Iris pigment epithelial cell (primary cell): ENCODE data around the gene OCIAD2.
"Not testable (repeated sequence)": the region's sequence is repeated elsewhere in the genome, so short reads cannot be mapped to it uniquely, and the experiment has no call there.

Source experiments
- DNase-seq: peaks from one replicate; pipeline ENCODE4 v3.0.0-alpha.2; 2011; ENCODE audit warnings: low read depth

The OCIAD2 gene

DNA sequence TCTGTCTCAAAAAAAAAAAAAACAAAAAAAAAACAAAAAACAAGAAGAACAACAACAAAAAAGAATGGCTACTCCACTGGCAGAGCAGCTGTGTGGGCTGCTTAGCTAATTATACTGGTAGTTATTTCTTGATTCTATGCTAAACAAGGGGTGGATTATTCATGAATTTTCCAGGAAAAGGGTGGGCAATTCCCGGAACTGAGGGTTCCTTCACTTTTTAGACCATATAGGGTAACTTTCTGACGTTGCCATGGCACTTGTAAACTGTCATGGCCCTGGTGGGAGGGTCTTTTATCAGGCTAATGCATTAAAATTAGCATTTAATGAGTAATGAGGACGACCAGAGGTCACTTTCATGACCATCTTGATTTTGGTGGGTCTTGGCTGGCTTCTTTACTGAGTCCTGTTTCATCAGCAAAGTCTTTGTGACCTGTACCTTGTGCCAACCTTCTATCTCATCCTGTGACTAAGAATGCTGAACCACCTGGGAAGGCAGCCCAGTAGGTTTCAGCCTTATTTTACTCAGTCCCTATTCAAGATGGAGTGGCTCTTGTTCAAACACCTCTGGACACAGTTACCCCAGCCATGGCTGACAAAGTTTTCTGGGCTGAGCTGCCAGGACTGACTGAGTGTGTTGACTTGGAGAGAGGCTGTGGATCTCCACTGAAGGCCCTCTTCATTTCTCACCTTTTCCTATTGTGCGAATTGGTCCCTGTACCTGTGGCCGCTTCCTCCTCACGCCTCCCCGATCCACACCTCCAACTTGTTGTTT lies 1.3 kb upstream of the OCIAD2 start:
- DNase-seq = no peak

DNA sequence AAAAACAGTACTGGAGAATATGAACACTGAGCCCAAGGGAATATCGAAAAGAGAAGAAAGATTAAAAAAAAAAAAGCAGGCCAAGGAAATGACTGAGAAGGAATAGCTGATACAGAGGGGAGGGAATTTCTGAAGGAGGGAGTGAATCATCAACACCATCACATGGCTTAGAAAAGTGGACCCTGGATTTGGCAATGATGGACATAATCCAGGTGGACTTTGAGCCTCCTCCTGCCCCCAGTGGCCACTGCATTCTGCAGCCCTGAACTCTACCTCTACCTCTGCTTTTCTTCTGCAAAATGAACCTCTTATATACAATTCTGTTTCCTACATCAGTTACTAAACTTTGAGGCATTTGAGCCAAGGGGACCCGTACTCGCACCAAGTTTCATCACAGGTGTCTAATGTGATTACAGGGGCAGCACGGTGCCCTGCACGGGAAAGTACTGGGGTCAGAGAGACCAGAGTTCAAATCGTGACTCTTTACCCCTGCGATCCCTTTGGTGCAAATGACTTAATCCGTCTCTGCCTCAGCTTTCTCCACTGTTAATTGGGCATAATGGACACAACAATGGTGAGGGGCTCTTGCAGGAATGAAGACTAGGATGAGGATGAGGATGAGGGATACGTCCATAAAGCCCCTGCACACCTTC lies 1.1 kb downstream of the OCIAD2 start:
- DNase-seq = peak; percentile 74

DNA sequence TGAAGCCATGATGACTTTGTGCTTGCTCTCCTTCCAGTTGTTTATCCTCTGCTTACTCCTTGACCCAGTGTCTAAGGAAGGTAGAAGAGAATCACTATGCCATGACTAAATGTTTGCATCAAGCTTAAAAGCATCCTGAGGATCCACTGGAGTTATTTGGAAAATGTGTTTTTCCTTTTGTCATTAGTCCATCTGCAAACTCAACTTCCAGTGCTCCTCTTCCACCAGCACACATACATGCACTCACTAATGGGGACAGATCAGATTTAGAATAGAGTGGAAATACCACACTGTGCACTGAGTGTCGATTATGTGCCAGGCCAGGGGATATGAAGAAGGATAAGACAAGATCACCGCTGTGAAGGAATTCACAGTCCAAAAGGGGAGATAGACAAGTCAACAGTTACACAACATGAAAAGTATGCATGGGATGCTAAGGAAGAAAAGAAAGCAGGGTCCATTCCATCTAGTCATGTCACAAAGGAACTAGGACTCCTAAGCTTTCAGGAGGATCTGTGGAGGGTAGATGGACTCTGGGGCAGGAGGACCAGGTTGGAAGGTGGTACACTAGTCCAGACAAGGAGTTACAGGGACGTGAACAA lies 1.9 kb downstream of the OCIAD2 start:
- peak; percentile 45 for DNase-seq

DNA sequence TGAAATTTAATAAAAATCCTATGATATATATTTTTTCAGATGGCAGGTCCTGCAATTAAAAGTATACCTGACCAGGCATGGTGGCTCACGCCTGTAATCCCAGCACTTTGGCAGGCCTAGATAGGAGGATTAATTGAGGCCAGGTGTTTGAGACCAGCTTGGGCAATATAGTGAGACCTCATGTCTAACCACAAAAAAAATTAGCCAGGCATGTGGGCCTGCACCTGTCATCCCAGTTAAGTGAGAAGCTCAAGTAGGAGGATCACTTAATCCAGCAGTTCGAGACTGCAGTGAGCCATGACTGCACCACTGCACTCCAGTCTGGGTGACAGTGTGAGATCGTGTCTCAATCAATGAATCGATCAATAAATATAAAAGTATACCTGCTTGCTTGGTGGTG lies 2.5 kb downstream of the OCIAD2 start:
- DNase-seq = no peak

DNA sequence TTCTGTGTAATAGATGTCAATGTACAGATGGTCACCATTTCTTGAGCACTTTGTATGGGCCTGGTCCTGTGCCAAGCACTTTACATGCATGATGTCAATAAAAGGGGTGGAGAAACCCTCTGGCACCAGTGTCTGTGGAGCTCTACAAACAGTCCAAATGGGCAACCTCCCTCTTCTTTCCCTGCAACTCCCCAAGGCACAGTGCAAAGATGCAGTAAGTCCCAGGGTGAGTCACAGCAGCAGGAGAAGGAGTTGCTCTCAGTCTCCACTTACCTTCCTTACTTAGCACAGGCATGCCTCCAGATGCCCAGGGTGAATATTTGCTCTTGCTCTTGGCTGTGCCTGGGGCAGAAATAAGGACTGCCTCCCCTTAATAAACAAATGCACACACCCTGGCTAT lies 4.3 kb downstream of the OCIAD2 start:
- DNase-seq = peak; percentile 42

DNA sequence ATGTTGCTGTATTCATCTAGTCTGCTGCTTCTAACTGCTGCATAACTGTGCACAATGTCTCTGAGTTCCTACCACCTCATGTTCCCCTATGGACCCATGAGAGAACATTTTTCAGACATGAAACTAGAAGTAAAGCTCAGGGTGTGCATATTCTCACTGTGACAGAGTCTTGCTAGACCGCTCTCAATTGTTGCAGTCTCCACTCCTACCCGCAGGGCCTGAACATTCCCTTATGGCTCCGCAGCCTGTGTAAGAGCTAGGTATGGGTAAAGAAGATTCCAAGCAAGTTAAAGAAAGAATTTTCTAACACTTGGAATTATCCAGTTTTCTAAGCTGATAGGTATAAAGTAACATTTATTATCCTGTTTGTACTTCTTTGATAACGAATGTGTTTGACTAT lies 5.4 kb downstream of the OCIAD2 start:
- DNase-seq = no peak

DNA sequence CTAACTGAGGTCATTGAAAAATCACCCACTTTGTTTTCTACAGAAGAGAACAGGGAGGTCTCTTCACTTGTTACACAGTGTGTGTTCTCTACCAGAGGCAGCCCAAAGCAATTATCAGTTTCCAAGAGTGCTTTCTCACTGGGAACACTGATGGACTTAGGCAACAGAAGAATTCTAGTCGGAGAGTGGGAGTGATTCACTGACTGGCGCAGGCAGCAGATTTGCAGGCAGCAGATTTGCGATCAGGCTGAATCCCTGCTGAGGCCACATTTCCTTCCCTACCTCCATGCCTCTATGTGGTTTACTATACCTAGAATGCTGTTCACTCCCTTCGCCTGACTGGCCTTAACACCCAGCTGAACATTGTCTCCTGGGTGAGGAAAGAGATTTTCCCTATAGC lies 6.6 kb downstream of the OCIAD2 start:
- DNase-seq = peak; percentile 88

DNA sequence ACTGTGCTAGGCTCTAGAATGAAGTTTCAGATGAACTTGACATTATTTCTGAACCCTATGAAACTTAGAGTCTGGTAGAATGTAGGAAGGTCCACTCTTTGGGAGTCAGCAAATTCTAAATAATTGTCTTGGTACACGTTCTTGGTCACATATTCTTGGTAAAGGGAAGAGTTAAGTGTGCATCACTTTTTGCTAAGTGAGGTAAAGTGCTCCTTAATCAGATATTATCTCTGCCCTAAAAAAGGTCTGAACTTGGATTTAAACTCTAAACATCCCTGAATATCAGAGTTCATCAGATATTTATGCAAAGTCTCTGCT lies 7.2 kb downstream of the OCIAD2 start:
- DNase-seq = no peak

DNA sequence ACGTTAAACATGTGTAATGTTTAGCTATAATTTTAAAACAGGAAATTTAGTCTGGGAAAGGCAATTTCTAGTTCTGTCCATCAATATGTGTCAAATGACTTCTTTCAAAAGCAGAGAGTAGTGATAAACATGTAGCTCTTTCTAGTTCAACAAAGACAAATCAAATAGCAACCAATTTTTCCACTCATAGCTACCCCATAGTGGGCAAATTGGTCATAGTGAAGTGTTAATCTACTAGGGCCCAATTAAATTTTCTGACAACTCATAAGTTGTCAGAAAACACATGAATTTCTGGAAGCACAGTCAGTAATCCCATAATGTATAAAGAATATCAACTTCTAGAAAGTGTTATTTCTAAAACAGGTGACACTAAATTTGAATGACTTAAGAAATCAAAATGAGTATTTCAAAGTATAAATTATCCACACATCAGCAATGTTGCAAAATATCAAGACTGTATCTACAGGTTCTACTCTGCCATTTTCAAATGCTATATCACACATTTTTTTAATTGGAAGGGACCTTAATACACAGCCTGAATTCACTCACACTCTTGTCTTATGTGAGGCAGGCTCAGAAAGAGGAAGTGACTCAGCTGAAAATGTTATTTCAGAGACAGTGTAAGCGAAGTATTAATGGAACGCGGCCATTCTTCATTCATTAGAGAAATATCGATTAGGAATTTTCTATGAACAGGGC lies 7.7 kb downstream of the OCIAD2 start:
- DNase-seq = peak; percentile 72

DNA sequence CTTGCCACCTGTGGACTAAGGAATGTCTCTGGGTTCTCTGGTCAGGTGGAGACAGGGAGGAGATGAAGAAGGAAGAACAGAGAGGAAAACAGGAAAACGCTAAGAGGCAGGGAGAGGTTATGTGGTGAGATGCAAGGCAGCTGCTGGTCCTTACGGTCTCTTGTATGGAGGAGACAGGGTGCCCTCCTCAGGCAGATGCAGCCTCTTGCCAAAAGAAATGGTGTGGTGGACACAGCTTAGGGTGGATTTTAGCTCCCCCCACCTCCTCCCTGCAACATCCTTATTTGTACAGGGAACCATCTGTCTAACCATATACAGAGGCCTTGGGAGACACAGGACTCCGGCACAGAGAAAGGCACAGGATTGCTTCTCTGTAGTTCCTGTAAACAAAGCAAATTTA lies 9.7 kb downstream of the OCIAD2 start:
- DNase-seq = no peak

DNA sequence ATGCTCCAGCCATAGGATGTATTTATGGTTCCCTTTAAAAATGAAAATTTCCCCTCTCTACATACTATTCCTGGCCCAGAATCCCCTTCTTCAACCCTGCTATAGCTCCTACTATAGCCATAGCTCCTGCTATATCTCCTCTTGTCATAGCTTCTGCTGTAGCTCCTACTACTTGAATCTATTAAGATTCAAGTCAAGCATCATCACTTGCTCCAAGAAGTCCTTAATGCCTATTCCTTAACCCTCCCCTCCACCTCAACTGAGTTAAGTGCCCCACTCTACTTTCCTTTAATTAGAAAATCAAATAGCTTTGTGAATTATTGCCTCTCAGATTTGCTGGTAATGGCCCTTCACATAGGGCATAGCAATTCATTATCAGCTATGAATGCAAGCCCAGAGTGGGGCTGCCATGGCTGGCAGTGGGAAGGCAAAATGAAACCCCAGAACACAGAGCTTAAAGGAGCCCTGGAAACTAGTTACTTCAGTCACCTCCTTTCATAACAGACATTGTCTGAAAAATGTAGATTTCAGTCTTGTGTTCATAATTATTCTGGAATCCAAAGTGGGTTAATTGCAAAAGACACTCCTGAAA lies 15.4 kb downstream of the OCIAD2 start:
- DNase-seq = no peak

DNA sequence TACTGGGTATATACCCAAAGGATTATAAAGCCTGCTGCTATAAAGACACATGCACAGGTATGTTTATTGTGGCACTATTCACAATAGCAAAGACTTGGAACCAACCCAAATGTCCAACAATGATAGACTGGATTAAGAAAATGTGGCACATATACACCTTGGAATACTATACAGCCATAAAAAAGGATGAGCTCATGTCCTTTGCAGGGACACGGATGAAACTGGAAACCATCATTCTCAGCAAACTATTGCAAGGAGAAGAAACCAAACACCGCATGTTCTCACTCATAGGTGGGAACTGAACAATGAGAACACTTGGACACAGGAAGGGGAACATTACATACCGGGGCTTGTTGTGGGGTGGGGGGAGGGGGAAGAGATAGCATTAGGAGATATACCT lies 16.8 kb downstream of the OCIAD2 start:
- DNase-seq = not testable (repeated sequence)

DNA sequence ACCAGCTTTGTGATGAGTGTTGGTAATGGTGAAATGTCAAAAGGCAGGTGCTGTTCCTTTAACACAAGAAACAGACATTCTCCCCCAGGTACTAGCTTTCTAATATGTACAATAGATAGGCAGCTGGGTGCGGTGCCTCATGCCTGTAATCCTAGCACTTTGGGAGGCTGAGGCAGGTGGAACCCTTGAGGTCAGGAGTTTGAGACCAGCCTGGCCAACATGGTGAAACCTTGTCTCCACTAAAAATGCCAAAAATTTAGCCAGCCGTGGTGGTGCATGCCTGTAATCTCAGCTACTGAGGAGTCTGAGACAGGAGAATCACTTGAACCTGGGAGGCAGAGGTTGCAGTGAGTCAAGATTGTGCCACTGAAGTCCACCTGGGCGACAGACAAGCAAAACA lies 24.9 kb downstream of the OCIAD2 start:
- DNase-seq = not testable (repeated sequence)

DNA sequence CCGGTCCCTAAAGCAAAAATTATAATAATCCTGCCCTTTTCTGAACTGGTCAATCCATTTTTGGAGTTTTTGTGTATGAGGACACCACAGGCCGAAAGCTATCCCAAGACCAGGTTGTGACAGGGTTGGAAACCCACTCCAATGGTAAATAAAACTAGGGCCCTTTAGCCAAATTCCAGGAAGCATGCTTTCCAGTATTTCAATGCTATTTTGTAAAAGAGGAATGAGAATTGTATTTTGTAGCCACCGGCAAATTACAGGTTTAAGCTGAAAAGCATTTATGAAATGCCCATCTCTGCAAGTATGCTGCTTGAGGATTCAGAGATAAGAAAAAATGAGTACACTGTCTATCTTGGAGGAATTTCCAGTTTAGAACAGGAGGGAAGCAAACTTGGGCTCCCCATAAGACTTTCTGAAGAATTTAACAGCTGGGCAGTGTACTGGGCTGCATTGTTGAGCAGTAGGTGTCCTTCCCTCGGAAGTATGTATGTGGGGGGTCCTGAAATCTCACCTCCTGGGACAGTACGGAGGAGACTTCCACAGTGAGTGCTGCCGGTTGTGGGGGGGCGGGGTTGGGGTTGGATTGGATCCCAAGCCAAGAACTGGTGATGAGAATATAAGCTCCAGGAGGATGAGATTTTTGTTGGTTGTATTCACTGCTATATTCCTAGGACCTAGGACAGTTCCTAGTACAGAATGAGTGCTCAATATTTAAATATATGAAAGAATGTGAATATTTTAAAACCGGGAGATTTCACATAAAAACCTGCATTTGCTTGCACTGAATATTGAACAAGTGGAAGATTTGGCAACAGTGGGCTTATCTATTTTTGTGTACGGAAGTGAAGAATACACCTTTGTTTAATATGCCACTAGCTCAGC lies 26.8 kb downstream of the OCIAD2 start:
- DNase-seq = no peak

DNA sequence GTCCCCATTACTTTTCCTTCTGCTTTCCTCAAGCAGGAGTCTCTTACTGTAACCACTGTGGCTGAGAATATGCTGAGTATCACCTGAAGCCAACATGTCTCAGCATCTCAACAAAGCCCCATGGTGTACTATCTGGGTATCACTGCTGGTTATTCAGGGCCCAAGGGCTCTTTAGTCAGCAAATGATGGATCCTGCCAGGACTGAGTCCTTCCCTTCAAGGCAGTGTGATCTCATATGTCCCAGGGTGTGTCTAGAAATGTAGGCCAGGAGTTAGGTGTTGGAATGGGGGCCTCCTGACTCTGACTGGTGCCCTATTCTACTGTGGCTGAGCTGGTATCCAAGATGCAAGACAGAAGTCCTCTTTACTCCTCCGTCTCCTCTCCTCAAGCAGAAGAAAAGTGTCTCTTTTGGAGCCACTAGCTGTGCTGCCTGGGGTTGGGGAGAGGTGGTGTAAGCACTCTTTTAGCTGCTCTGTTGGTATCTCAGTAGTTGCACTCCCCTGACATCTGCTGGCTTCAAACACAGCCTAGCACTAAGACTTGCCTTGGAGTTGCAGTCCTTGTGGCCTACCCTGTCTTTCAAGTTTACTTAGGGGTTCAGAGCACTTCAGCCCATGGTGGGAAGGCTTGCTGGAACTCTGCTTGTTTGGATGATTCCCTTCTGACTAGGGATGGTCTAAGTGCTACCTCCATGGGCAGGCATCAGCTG lies 28.6 kb downstream of the OCIAD2 start:
- DNase-seq = no peak

DNA sequence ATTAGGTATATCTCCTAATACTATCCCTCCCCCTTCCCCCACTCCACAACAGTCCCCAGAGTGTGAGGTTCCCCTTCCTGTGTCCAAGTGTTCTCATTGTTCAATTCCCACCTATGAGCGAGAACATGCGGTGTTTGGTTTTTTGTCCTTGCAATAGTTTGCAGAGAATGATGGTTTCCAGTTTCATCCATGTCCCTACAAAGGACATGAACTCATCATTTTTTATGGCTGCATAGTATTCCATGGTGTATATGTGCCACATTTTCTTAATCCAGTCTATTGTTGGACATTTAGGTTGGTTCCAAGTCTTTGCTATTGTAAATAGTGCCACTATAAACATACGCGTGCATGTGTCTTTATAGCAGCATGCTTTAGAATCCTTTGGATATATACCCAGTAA lies 41.9 kb downstream of the OCIAD2 start:
- not testable (repeated sequence) for DNase-seq

DNA sequence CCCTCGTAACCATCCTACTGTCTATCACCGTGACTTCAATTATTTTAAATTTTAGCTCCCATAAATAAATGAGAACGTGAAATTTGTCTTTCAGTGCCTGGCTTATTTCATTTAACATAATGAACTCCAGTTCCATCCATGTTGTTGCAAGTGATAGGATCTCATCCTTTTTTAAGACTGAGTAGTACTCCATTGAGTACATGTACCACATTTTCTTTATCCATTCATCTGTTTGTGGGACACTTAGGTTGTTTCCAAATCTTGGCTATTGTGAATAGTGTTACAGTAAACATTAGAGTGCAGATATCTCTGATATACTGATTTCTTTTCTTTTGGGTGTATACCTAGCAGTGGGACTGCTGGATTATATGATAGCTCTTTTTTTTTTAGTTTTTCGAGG lies 42.8 kb downstream of the OCIAD2 start:
- DNase-seq = no peak

DNA sequence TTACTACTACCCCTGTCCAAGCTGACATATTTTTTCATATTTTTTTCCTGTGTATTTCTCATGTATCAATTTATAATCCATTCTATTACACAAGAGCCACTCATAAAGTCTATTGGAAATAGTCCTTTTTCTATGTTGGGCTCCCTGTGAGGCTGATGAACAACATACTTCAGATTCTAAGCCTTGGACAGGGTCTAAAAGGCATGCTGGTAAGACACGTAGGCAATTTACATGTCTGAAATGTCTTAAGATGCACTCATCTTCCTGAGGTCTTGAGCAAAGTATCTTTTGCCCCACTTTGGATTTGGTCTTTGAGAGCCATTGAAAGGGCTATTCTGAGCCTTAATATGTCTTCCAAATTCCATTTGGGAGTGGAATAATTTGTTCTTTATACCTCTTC lies 43.9 kb downstream of the OCIAD2 start:
- peak; percentile 21 for DNase-seq

DNA sequence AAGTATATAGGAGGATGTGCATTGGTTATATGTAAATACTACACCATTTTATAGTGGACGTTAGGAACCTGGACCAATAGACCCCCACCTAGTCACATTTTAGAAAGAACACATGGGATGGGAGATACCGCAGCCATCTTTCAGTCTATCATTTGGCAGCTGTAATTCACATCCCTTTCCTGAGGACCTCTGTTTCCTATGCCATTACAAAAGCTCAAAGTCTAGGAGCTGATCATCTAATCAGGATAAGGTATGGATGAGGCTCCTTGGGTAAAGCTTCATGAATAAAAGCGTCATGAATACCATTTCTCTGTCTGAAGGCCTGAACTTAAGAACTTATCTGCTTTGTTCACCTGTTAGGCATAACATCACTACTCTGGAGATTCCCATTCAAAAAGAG lies 44.5 kb downstream of the OCIAD2 start:
- DNase-seq = no peak

DNA sequence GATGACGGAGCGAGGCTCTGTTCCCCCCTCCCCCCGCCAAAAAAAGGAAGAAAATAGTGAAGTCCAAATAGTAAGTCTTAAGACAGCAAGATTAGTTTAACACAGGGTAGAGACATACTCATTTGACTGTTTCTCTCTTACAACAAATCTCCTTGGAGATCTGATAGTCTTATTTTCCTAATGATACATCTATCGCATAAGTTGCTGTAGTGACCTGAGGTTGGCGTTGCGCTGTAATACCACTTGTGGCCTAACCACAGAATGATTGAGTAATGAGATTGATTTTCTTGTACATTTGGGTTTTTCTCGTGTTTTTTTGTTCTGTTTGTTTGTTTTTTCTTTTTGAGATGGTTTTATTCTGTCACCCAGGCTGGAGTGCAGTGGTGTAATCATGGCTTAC lies 48.4 kb downstream of the OCIAD2 start:
- peak; percentile 59 for DNase-seq

DNA sequence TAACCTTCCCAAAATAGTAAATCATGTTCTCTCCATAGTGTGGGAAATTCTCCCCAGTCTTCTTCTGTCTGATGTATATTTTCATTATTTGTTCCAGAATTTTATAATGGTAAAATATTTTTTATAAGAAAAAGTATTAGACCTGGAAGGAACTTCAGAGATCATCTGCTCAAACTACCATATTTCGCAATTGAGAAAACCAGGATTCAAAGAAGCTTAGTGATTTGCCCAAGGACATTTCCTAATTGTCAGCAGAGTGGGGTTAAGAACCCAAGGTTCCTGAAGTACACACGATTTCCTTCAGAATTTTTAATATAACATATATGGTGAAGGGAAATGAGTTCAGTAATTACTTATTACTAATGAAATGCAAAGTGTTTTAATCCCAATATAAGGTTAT lies 51.6 kb downstream of the OCIAD2 start:
- peak; percentile 28 for DNase-seq
